HG03460 (cell line): ENCODE results near the gene CDCA8.

Experiments
- ATAC-seq: cut with Tn5 transposase; IDR thresholded peaks from one replicate; pipeline ENCODE4 v1.9.1; 2021; ENCODE audit not compliant: unreplicated experiment

Gene CDCA8

GRCh38 chr1:37714689-37715088 lies 22.4 kb downstream of the CDCA8 start:
- no peak for ATAC-seq

- ATAC-seq: no peak
Observed at GRCh38 chr1:37716321-37716720, 24.0 kb downstream of the CDCA8 start.

DNA sequence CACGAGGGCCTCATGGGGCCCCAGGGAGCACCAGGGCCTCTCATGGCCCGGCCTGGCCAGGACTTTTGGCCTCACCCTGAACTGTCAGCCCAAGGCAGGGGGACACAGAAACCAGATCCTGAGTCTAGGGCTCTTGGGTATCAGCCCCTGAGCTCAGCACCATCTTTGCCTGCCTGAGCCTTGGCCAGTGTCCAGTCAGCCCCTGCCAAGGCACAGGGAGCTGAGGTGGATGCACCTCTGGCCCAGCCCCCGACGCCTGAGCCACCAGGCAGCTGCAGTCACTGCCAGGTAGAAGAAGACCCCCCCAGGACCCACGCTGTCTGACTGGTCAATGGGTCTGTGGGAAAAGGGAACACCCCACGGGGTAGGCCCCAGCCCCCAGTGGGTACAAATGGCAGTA lies 25.3 kb downstream of the CDCA8 start:
- no peak for ATAC-seq

- no peak for ATAC-seq
Observed at GRCh38 chr1:37718181-37718900, 26.0 kb downstream of the CDCA8 start.

DNA sequence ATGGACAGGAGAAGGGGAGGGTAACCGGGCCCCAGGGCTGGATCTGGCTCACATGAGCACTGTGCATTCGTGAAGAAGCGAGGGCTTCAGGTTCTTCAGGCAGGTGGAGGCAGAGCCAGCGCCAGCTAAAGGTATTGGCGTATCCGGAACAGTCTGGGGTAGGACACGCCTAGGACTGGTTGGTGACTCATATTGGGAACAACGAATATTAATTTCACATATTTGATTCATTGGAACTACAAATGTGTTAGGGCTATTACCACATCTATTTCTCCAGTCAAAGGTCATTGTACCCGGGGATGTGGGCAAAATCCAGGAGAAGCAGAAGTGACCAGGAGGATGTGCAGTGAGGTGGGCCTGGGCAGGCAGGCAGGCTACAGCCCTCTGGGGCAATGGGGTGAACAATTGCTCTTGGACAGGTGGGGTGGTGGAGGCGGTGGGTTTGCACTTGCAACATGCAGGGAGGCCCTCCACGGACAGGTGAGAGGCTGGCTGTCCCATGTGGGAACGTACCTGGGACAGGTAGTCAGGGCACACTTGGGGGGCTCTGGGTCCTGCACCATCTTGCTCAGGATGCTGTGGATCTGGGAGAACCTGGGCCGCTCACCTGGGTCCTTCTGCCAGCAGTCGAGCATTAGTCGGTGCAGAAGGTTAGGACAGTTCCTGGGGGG lies 26.7 kb downstream of the CDCA8 start:
- ATAC-seq: no peak

DNA sequence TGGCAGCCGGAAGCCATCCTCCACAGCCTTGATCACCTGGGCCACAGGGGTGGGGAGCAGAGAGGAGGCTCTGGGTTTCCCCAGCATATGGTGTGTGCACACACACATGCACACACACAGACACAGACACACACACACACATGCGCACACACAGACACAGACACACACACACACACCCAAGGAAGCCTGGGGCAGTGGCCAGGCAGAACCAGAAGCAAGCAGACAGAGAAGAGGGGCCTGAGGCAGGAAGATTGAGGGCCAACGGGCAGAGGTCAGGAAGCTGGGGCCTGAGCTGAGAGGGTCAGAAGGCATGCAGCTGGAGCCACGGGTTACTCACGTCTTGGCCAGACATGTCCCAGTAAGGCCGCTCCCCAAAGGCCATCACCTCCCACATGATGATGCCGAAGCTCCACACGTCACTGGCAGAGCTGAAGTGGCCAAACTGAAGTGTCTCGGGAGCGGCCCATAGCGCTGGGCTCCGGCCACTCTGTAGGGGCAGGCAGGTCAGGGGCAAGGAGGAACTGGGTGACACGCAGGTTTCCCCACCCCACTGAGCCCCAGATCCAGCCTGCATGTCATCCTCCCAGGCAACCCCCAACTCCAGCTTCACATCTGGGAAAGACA lies 27.4 kb downstream of the CDCA8 start:
- ATAC-seq: no peak

GRCh38 chr1:37720231-37721130 lies 28.2 kb downstream of the CDCA8 start:
- no peak for ATAC-seq

GRCh38 chr1:37721565-37721964 lies 29.2 kb downstream of the CDCA8 start:
- no peak for ATAC-seq

DNA sequence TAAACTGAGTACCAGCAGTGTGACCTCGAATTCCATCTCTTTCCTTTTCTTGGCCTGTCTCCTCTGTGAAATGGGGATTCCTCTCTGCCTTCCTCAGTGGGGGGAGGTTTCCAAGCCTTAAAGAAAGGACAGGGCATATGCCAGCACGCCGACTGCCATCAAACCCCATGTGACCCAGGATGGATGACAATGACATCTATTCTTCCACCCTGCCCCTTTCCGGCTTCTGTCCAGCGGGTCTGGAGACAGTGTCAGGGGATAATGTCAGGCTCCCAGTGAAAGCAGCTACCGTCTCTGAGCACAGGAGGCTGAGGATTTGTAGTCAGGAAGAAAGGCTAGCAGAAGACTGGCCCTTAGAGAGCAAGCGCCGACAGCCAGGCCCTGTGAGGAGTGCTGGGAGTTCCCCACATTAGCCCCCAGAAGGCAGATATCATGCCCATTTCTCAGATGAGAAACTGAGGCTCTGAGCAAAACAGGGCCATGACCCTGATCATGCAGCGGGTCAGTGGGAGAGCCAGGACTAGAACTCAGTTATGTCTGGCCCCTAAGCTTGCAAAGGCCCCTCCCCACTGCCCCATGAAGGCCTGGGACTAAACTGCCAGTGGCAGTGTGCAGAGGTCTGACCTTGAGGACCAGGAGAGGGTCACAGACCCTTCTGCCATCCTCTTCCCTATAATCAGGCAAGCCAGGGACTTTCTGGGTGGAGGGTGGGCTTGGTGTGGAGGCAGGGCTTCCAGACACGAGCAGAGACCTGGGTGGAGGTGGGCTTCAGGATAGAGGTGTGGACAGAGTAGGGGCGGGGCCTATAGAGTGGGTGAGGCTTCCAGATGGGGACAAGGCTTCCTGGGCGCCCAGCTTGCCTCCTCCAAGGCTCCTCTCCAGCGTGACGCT lies 30.1 kb downstream of the CDCA8 start:
- no peak for ATAC-seq

DNA sequence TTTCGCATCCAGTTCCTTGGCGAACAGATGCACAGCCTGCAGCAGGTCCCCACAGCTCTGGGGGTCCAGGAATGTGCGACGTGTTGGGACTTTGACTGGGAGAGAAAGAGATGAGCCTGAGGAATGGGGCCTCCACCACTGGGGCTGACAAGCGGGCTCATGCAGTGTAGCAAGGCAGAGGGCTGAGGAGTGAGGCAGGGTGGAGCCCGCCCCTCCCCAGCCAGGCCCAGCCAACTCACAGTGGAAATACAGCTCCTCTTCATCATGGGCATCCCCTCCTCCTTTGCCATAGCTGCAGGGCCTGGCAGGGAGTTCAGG lies 30.7 kb downstream of the CDCA8 start:
- no peak for ATAC-seq

- no peak for ATAC-seq
Observed at GRCh38 chr1:37723390-37724078, 31.2 kb downstream of the CDCA8 start.

GRCh38 chr1:37724575-37724974 lies 32.3 kb downstream of the CDCA8 start:
- ATAC-seq: no peak

GRCh38 chr1:37725851-37726613 lies 33.7 kb downstream of the CDCA8 start:
- no peak for ATAC-seq

DNA sequence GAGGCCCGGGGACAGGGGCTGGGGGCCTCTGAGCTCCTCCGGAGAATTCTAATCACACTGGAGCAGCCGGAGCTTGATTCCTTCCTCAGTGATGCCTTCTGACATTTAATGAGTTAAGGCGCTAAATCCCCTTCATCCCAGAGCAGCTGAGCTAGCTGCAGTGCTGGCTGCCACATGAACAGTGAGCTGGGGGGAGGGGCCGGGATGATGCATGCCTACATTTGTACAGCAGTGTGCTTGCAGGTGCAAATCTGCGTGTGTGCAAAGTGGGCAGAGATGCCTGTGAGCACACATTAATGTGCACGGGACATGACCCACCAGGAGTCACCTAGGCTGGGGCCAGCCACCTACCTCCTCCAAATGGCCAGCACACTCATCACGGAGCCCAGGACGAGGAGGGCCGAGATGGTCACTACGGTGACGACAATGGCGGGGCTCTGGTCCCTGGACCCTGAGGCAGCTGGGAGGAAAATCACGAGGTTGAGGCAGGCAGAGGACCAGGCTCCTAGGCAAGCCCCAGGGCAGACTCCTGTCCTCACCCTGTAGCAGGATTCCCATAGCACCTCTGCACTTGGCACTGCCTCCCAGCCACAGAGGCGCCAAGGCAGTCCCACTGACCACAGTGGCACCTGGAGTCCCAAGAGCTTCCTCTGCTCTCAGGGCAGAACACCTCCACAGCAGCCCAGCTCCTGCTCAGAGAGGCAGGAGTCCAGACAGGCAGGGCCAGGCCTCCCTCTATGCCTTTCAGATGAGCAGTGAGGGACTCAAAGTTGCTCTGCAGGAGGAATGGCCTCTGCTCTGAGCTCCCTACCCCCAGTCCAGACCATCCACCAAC lies 34.7 kb downstream of the CDCA8 start:
- no peak for ATAC-seq

DNA sequence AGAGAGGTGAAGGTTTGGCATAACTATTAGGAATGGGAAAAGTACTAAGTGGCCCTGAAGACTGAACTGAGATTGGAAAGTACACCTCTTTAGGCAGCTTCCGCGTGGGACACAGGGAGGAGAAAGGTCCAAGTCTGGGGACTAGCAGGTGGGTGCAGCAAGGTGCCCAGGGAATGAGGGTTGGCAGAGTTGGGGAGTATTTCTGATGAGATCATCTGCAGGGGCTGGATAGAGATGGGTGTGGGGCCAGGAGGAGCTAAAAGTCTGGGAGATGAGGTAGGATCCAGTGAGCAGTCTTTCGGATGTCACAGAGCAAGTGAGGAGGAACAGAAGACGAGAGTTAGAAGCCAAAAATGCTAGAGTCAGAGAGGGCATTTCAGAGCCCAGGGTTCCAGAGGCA lies 36.1 kb downstream of the CDCA8 start:
- no peak for ATAC-seq

DNA sequence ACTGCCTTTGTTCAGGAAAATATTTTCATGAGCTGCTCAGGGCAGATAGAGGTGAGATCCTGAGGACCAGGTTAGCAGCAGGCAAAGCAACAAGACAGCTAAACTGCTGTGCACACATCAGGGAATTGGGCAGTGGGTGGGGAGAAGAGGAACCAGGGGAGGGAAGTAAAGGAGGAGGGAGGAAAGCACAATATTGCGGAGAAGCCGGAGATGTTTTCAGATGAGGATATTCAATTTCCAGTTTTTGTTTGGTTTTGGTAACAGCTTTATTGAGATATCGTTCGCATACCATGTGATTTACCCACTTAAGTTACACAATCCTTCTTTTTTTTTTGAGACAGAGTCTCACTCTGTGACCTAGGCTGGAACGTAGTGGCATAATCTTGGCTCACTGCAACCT lies 38.1 kb downstream of the CDCA8 start:
- ATAC-seq: no peak

DNA sequence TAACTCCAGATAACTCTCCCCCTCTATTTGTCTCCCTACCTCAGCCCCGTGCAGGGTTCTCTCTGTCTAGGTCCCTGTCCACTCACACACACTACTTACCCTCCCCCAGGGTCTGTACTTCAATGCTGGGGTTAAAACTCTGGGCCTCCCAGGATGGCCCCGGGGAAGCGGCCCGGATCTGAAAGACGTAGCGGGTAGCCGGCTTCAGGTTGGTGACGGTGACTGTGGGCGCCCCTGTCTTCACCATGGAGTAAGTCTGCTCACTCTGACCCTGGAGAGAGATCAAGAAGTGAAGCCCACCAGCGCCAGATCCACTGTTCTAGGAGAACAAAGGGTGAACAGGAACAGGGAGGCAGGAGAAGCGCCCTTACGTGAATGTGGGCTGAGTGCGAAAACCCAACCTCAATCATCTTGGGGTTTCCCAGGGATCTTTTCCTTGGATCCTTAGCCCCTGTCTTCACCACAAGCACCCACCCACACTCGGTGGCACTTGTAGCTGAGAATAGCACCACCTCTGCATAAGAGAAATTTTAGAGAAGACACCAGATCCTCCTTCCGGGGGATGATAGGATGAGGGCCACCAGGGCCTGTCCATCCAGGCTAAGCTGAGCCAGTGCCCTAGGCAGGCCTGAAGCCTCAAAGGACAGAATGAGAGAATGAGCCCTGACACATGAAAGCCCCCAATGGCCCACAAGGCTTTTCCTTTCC lies 39.1 kb downstream of the CDCA8 start:
- ATAC-seq: no peak
